ENCODE results near the gene EDA. TPM values are rescaled to one million over a fixed set of nuclear protein-coding genes. Genes with fewer than 3 reads are reported as not detected.

EDA gene
- total RNA-seq, 1 experiment from 2014 or later: 5.2 TPM

DNA sequence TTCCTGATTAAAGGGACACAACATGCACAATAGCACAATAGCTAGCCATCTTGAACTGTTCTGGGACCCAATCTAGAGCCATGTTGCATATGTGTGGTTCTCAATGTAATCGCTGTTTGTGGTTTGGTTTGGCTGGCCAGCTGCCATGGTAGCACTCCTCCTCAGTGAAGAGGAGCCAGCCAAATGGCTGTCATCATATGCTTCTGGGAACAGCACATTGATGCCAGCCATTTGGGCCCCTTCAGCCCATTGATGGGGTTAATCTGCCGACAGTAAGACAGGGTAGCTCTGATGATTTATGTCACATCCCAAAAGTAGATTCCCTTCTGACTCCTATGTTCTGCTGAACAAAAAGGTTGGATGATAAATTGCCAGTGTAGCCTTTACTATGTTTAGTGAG, 385.4 kb downstream of the EDA start:
- no TSS peak for BruUV-seq (replicated peaks)
- H3K9me2 ChIP-seq (ENCODE audit: insufficient read depth): no peaks in the 10 kb centered on the region
- ChIA-PET RAD21 (ENCODE audit: low non-redundant PET in 1 of 2, low total read pairs in 2 of 2, uncharacterized antibody in 2 of 2, unreplicated experiment in 2 of 2) (no interaction called here), CTCF (no interaction called here), POLR2A (no interaction called here)
- H3K79me2 ChIP-seq (ENCODE audit: insufficient read depth, low read length): no peaks in the 10 kb centered on the region
- no peak overlapping the region for H3K4me2 ChIP-seq (ENCODE audit: low read length)
- no peak overlapping the region for H3K27ac ChIP-seq (ENCODE audit: low read depth, low read length)
- no peaks in the 10 kb centered on the region for H3K9me3 ChIP-seq (ENCODE audit: control insufficient read depth in 1 of 2, insufficient read depth in 1 of 2, low read depth in 1 of 2, low read length in 2 of 2)
- no peaks in the 10 kb centered on the region for H3K36me3 ChIP-seq (ENCODE audit: control insufficient read depth in 1 of 2, insufficient read depth in 2 of 2, low read length in 2 of 2)
- intact Hi-C loops (cut with micrococcal nuclease): no loop called here
- TF ChIP-seq POLR2AphosphoS5 (IDR thresholded peaks at IDR 0.05; ENCODE audit: low read depth, low read length) (no peak), CEBPB (IDR thresholded peaks at IDR 0.05; ENCODE audit: low read depth) (no peak), SRF (IDR thresholded peaks at IDR 0.05; ENCODE audit: low read depth) (no peak), POLR2A (IDR thresholded peaks at IDR 0.05; ENCODE audit: borderline replicate concordance, extremely low read depth, insufficient read depth, insufficient read length) (no peak), SIN3A (IDR thresholded peaks at IDR 0.05; ENCODE audit: low read depth) (no peak), EZH2 (IDR thresholded peaks at IDR 0.05) (no peak), FOSL1 (IDR thresholded peaks at IDR 0.05; ENCODE audit: low read depth) (no peak), EZH2phosphoT487 (IDR thresholded peaks at IDR 0.05; ENCODE audit: borderline replicate concordance) (no peak), EGR1 (IDR thresholded peaks at IDR 0.05; ENCODE audit: low read depth) (no peak), ZFX (IDR thresholded peaks at IDR 0.05) (no peak), YY1 (IDR thresholded peaks at IDR 0.05; ENCODE audit: extremely low read depth, insufficient replicate concordance, low read depth, low read length) (no peak), CBX3 (IDR thresholded peaks at IDR 0.05; ENCODE audit: low read depth) (no peak), ZNF274 (IDR thresholded peaks at IDR 0.05; ENCODE audit: low read depth, low read length) (no peak), TCF7L2 (IDR thresholded peaks at IDR 0.05; ENCODE audit: borderline replicate concordance, extremely low read depth, insufficient read depth, insufficient read length) (no peak), SP1 (IDR thresholded peaks at IDR 0.05; ENCODE audit: low read depth) (no peak), RAD21 (IDR thresholded peaks at IDR 0.05; ENCODE audit: low read depth) (no peak)
- TF ChIP-seq, protein P1, sequence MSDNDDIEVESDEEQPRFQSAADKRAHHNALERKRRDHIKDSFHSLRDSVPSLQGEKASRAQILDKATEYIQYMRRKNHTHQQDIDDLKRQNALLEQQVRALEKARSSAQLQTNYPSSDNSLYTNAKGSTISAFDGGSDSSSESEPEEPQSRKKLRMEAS (IDR thresholded peaks at IDR 0.05): no peak
- TF ChIP-seq, protein P2, sequence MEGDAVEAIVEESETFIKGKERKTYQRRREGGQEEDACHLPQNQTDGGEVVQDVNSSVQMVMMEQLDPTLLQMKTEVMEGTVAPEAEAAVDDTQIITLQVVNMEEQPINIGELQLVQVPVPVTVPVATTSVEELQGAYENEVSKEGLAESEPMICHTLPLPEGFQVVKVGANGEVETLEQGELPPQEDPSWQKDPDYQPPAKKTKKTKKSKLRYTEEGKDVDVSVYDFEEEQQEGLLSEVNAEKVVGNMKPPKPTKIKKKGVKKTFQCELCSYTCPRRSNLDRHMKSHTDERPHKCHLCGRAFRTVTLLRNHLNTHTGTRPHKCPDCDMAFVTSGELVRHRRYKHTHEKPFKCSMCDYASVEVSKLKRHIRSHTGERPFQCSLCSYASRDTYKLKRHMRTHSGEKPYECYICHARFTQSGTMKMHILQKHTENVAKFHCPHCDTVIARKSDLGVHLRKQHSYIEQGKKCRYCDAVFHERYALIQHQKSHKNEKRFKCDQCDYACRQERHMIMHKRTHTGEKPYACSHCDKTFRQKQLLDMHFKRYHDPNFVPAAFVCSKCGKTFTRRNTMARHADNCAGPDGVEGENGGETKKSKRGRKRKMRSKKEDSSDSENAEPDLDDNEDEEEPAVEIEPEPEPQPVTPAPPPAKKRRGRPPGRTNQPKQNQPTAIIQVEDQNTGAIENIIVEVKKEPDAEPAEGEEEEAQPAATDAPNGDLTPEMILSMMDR (IDR thresholded peaks at IDR 0.05 in 2 of 3, conservative IDR thresholded peaks at IDR 0.05 in 1 of 3; ENCODE audit: borderline replicate concordance in 1 of 3, insufficient read depth in 1 of 3, low read depth in 2 of 3, low read length in 2 of 3): no peak
- TF ChIP-seq, protein P3, sequence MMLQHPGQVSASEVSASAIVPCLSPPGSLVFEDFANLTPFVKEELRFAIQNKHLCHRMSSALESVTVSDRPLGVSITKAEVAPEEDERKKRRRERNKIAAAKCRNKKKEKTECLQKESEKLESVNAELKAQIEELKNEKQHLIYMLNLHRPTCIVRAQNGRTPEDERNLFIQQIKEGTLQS (IDR thresholded peaks at IDR 0.05): no peak
- TF ChIP-seq, protein P4, sequence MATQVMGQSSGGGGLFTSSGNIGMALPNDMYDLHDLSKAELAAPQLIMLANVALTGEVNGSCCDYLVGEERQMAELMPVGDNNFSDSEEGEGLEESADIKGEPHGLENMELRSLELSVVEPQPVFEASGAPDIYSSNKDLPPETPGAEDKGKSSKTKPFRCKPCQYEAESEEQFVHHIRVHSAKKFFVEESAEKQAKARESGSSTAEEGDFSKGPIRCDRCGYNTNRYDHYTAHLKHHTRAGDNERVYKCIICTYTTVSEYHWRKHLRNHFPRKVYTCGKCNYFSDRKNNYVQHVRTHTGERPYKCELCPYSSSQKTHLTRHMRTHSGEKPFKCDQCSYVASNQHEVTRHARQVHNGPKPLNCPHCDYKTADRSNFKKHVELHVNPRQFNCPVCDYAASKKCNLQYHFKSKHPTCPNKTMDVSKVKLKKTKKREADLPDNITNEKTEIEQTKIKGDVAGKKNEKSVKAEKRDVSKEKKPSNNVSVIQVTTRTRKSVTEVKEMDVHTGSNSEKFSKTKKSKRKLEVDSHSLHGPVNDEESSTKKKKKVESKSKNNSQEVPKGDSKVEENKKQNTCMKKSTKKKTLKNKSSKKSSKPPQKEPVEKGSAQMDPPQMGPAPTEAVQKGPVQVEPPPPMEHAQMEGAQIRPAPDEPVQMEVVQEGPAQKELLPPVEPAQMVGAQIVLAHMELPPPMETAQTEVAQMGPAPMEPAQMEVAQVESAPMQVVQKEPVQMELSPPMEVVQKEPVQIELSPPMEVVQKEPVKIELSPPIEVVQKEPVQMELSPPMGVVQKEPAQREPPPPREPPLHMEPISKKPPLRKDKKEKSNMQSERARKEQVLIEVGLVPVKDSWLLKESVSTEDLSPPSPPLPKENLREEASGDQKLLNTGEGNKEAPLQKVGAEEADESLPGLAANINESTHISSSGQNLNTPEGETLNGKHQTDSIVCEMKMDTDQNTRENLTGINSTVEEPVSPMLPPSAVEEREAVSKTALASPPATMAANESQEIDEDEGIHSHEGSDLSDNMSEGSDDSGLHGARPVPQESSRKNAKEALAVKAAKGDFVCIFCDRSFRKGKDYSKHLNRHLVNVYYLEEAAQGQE (IDR thresholded peaks at IDR 0.05; ENCODE audit: low read depth): no peak
- no peak for DNase-seq (ENCODE audit: low read depth, low spot score)
- no peaks in the 10 kb centered on the region for H4K20me1 ChIP-seq (ENCODE audit: insufficient read depth)
- no peaks in the 10 kb centered on the region for H3K4me1 ChIP-seq (ENCODE audit: control insufficient read depth in 1 of 2, insufficient read depth in 2 of 2, low read length in 2 of 2)
- no peak overlapping the region for H2AFZ ChIP-seq (ENCODE audit: low read depth, low read length, poor library complexity, severe bottlenecking)
- ATAC-seq: no peak
- H3K9ac ChIP-seq (ENCODE audit: low read length): no peak overlapping the region
- H3K4me3 ChIP-seq (replicated peaks in 1 of 2; ENCODE audit: low read depth in 1 of 2, low read length in 2 of 2): no peak overlapping the region
- no peaks in the 10 kb centered on the region for H3K27me3 ChIP-seq (ENCODE audit: insufficient read depth, low read length)
